Mesenchymal stem cell (in vitro differentiated cells and primary cell): ENCODE results near the gene HEATR5A.
"Not testable (repeated sequence)": the region's sequence is repeated elsewhere in the genome, so short reads cannot be mapped to it uniquely, and the experiment has no call there.

ENCODE experiments used
- DNase-seq: peaks from one replicate; pipeline ENCODE4 v3.0.0-alpha.2; 2013
- H2AFZ ChIP-seq: one replicate; pipeline ENCODE4 v1.6.1; 2013; ENCODE audit warnings: low read depth, mild to moderate bottlenecking, control low read depth, inconsistent platforms, low read length, moderate library complexity
- H2AK5ac ChIP-seq: 2 replicates; pipeline ENCODE4 v1.6.1; 2013; ENCODE audit warnings: low read length, moderate library complexity, mild to moderate bottlenecking, inconsistent platforms; ENCODE audit not compliant: severe bottlenecking
- H2BK120ac ChIP-seq: one replicate; pipeline ENCODE4 v1.6.1; 2013; ENCODE audit warnings: low read depth, mild to moderate bottlenecking, inconsistent platforms, low read length, moderate library complexity
- H2BK12ac ChIP-seq, 2 experiments: one replicate each; pipeline ENCODE4 v1.6.1; 2013; ENCODE audit warnings: inconsistent platforms in 2 of 2, low read length in 2 of 2, mild to moderate bottlenecking in 2 of 2, moderate library complexity in 2 of 2, control low read depth in 1 of 2
- H2BK15ac ChIP-seq: one replicate; pipeline ENCODE4 v1.6.1; 2013; ENCODE audit warnings: mild to moderate bottlenecking, low read depth, inconsistent platforms; ENCODE audit not compliant: poor library complexity, severe bottlenecking
- H2BK5ac ChIP-seq: 2 replicates; pipeline ENCODE4 v1.6.1; 2013; ENCODE audit warnings: low read depth, mild to moderate bottlenecking, low read length, control low read depth, inconsistent platforms; ENCODE audit not compliant: poor library complexity, severe bottlenecking
- H3K14ac ChIP-seq, 2 experiments: one replicate each; pipeline ENCODE4 v1.6.1; 2013; ENCODE audit warnings: inconsistent platforms in 2 of 2, low read length in 2 of 2, control low read depth in 1 of 2, mild to moderate bottlenecking in 1 of 2, moderate library complexity in 1 of 2
- H3K18ac ChIP-seq, 2 experiments: one replicate each; pipeline ENCODE4 v1.6.1; 2013; ENCODE audit warnings: inconsistent platforms in 2 of 2, low read length in 2 of 2, control low read depth in 1 of 2, low read depth in 1 of 2, mild to moderate bottlenecking in 1 of 2
- H3K23ac ChIP-seq, 2 experiments: one replicate each; pipeline ENCODE4 v1.6.1; 2013; ENCODE audit warnings: inconsistent platforms in 2 of 2, low read length in 2 of 2, mild to moderate bottlenecking in 2 of 2, moderate library complexity in 2 of 2, control low read depth in 1 of 2
- H3K27ac ChIP-seq: 2 replicates; pipeline ENCODE4 v1.5.1; 2013; ENCODE audit warnings: mild to moderate bottlenecking, moderate library complexity, low read length, control low read depth, inconsistent platforms; ENCODE audit not compliant: poor library complexity, severe bottlenecking
- H3K27me3 ChIP-seq, 2 experiments: 2 replicates each; pipeline versions ENCODE4 v1.6.1 to v1.7.0; 2013; ENCODE audit warnings: low read length in 2 of 2, mild to moderate bottlenecking in 2 of 2, moderate library complexity in 2 of 2, control low read depth in 1 of 2, inconsistent platforms in 1 of 2; ENCODE audit not compliant: control insufficient read depth in 1 of 2, insufficient read depth in 1 of 2
- H3K36me3 ChIP-seq, 2 experiments: 2 replicates each; pipeline versions ENCODE4 v1.6.1 to v1.7.0; 2013; ENCODE audit warnings: low read length in 2 of 2, control low read depth in 1 of 2, inconsistent platforms in 1 of 2, low read depth in 1 of 2, mild to moderate bottlenecking in 1 of 2; ENCODE audit not compliant: insufficient read depth in 2 of 2, control insufficient read depth in 1 of 2
- H3K4ac ChIP-seq, 2 experiments: one replicate each; pipeline ENCODE4 v1.6.1; 2013; ENCODE audit warnings: inconsistent platforms in 2 of 2, low read length in 2 of 2, mild to moderate bottlenecking in 2 of 2, moderate library complexity in 2 of 2, control low read depth in 1 of 2, low read depth in 1 of 2
- H3K4me1 ChIP-seq: 2 replicates; pipeline ENCODE4 v1.6.1; 2013; ENCODE audit warnings: low read depth, low read length, control low read depth; ENCODE audit not compliant: control insufficient read depth, insufficient read depth
- H3K4me2 ChIP-seq: 2 replicates; pipeline ENCODE4 v1.6.1; 2013; ENCODE audit warnings: low read length, mild to moderate bottlenecking, inconsistent platforms; ENCODE audit not compliant: poor library complexity, severe bottlenecking
- H3K4me3 ChIP-seq, 2 experiments: 2 replicates each; pipeline versions ENCODE4 v1.5.1 to v1.7.0; 2013; ENCODE audit warnings: low read length in 2 of 2, mild to moderate bottlenecking in 2 of 2, control low read depth in 1 of 2, low read depth in 1 of 2; ENCODE audit not compliant: insufficient read depth in 1 of 2
- H3K79me1 ChIP-seq: replicated peaks from 2 replicates; pipeline ENCODE4 v1.6.1; 2013; ENCODE audit warnings: mild to moderate bottlenecking, control low read depth, low read length, inconsistent platforms; ENCODE audit not compliant: poor library complexity, severe bottlenecking
- H3K9ac ChIP-seq: 2 replicates; pipeline ENCODE4 v1.7.0; 2013; ENCODE audit warnings: mild to moderate bottlenecking, low read length, moderate library complexity
- H3K9me3 ChIP-seq: 2 replicates; pipeline ENCODE4 v1.7.0; 2013; ENCODE audit warnings: mild to moderate bottlenecking, low read length; ENCODE audit not compliant: control insufficient read depth
- H4K8ac ChIP-seq: one replicate; pipeline ENCODE4 v1.6.1; 2013; ENCODE audit warnings: inconsistent platforms, mild to moderate bottlenecking, low read length, moderate library complexity
- H4K91ac ChIP-seq: one replicate; pipeline ENCODE4 v1.6.1; 2013; ENCODE audit warnings: mild to moderate bottlenecking, low read length, inconsistent platforms
- WGBS: methylation state at CpG from one replicate; pipeline ENCODE4 v1.1.7; 2013; ENCODE audit warnings: mixed read lengths; 5-methylcytosine and 5-hydroxymethylcytosine counted together

The HEATR5A gene

DNA sequence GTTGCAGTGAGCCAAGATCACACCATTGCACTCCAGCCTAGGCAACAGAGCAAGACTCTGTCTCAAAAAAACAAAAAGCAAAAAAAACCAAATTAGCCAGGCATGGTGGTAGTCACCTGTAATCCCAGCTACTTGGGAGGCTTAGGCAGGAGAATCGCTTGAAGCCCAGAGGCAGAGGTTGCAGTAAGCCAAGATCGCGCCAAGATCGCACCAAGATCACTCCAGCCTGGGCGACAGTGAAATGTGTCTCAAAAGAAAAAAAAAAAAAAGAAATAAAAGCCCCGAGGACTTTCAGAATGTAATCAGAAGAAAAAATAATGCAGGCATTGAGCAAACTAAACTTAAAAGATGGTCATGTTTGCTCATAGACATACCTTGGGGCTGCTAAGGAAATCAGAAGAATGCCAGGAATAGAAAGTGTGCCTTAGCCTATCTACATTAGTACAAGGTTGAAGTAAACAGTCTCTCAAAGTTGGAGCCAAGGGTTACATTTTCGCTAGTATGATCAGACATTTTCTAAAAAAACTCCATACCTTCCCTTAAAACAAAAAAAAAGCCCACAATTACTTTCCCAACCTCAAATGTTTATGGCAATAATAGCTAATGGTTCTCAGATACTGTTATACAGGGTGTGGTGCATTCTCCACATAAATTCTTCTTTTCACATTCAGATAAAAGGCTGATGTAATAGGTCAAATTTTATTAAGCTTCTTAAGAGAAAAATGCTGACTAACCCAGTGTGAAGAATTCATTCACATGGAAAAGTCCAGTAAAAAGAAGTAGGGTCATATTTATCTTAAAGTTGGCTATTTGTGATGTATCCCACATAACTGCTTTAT lies 21.1 kb upstream of the HEATR5A start:
- H3K4me3 ChIP-seq: peak overlapping the region in 1 of 2 experiments; percentile 55
- 89% methylated on average over 7 of the region's 7 CpGs for WGBS
- peak; percentile 37 for DNase-seq
- H3K23ac ChIP-seq: no peak overlapping the region
- no peaks in the 10 kb centered on the region for H3K79me1 ChIP-seq
- no peak overlapping the region for H2BK5ac ChIP-seq
- no peak overlapping the region for H4K91ac ChIP-seq
- H2BK15ac ChIP-seq: no peak overlapping the region
- no peak overlapping the region for H3K4ac ChIP-seq
- no peaks in the 10 kb centered on the region for H3K36me3 ChIP-seq
- no peak overlapping the region for H2BK120ac ChIP-seq
- H2AK5ac ChIP-seq: no peak overlapping the region
- H3K14ac ChIP-seq: no peak overlapping the region
- H4K8ac ChIP-seq: peak overlapping the region; percentile 69
- no peaks in the 10 kb centered on the region for H3K27me3 ChIP-seq
- H3K4me2 ChIP-seq: no peak overlapping the region
- peak overlapping the region; percentile 51 for H3K27ac ChIP-seq
- no peaks in the 10 kb centered on the region for H3K4me1 ChIP-seq
- peak overlapping the region; percentile 78 for H3K9ac ChIP-seq
- no peak overlapping the region for H2BK12ac ChIP-seq
- no peaks in the 10 kb centered on the region for H3K9me3 ChIP-seq
- no peak overlapping the region for H3K18ac ChIP-seq
- H2AFZ ChIP-seq: no peak overlapping the region

DNA sequence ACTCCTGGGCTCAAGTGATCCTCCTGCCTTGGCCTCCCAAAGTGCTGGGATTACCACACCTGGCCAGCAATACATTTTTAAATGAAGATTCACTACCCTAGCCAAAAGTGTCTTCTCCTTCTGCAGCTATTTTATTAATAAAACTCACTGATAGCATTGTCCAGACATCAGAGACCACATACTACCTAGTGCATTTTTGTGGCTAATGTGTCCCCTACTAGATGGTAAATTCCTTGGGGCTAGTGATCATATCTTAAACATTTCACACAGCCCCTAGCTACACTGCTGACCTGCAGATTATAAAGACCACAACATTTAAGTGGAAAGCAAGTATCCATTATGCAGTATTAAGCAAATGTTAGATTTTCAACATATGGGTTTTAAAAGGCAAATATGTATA lies 19.9 kb upstream of the HEATR5A start:
- Histone ChIP-seq H3K4me2 (no peak overlapping the region), H3K4me1 (no peaks in the 10 kb centered on the region), H2AK5ac (no peak overlapping the region), H3K9me3 (no peaks in the 10 kb centered on the region), H3K23ac (no peak overlapping the region), H2BK5ac (no peak overlapping the region), H4K91ac (no peak overlapping the region), H3K27me3 (no peaks in the 10 kb centered on the region), H3K4ac (no peak overlapping the region), H3K9ac (no peak overlapping the region), H2AFZ (no peak overlapping the region), H3K27ac (no peak overlapping the region), H3K36me3 (no peaks in the 10 kb centered on the region), H3K18ac (no peak overlapping the region), H2BK120ac (no peak overlapping the region), H4K8ac (no peak overlapping the region), H2BK15ac (no peak overlapping the region), H3K14ac (no peak overlapping the region), H3K4me3 (no peak overlapping the region), H2BK12ac (no peak overlapping the region), H3K79me1 (no peaks in the 10 kb centered on the region)
- DNase-seq: no peak

DNA sequence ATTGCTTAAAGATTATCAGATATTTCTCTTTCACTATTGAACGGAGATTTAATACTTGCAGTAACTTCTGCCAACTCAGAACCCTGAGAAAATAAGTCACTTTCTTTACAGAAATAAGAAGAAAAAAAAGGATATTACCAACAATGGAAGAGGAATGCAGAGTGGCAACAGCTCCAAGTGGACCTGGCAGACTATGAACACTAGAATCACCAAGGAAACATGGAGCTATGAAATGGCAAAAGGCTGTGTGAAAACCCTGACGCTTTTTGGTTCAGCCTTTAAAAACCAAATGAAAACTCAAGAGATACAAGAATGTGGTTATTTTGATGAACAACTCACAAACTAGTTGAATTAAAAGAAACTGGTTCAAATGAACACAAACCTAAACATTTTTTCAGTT lies 19.2 kb upstream of the HEATR5A start:
- DNase-seq: no peak
- no peak overlapping the region for H2BK120ac ChIP-seq
- no peak overlapping the region for H2BK15ac ChIP-seq
- H3K14ac ChIP-seq: no peak overlapping the region
- no peaks in the 10 kb centered on the region for H3K27me3 ChIP-seq
- no peak overlapping the region for H3K27ac ChIP-seq
- no peak overlapping the region for H2AFZ ChIP-seq
- H2AK5ac ChIP-seq: no peak overlapping the region
- no peak overlapping the region for H2BK12ac ChIP-seq
- H3K9ac ChIP-seq: peak overlapping the region; percentile 45
- H3K23ac ChIP-seq: no peak overlapping the region
- H3K4ac ChIP-seq: no peak overlapping the region
- H3K79me1 ChIP-seq: no peaks in the 10 kb centered on the region
- no peak overlapping the region for H4K91ac ChIP-seq
- no peak overlapping the region for H3K4me2 ChIP-seq
- no peaks in the 10 kb centered on the region for H3K9me3 ChIP-seq
- H3K18ac ChIP-seq: no peak overlapping the region
- H3K4me1 ChIP-seq: no peaks in the 10 kb centered on the region
- H3K36me3 ChIP-seq: no peaks in the 10 kb centered on the region
- no peak overlapping the region for H3K4me3 ChIP-seq
- H2BK5ac ChIP-seq: no peak overlapping the region
- WGBS: 100% methylated on average over 1 of the region's 2 CpGs
- no peak overlapping the region for H4K8ac ChIP-seq

GRCh38 chr14:31437045-31437691 lies 16.8 kb upstream of the HEATR5A start:
- H4K91ac ChIP-seq, H2BK12ac ChIP-seq, H2BK5ac ChIP-seq, H2BK15ac ChIP-seq, H3K36me3 ChIP-seq, H3K4me3 ChIP-seq, H2AFZ ChIP-seq, H3K18ac ChIP-seq, H3K4me2 ChIP-seq, H3K27me3 ChIP-seq, H4K8ac ChIP-seq, H3K79me1 ChIP-seq, H3K4ac ChIP-seq, H3K4me1 ChIP-seq, H2AK5ac ChIP-seq, H2BK120ac ChIP-seq, H3K9me3 ChIP-seq, DNase-seq, H3K9ac ChIP-seq, H3K27ac ChIP-seq, H3K23ac ChIP-seq, H3K14ac ChIP-seq: not testable (repeated sequence)
- WGBS: 97% methylated on average over 13 of the region's 45 CpGs
